HG03139 (cell line): ENCODE measurements around the gene DEFB131A.
"Not testable (repeated sequence)": the region's sequence is repeated elsewhere in the genome, so short reads cannot be mapped to it uniquely, and the experiment has no call there.

Experiments
- ATAC-seq: cut with Tn5 transposase; IDR thresholded peaks from one replicate; pipeline ENCODE4 v1.9.1; 2021; ENCODE audit not compliant: unreplicated experiment

The DEFB131A gene

DNA sequence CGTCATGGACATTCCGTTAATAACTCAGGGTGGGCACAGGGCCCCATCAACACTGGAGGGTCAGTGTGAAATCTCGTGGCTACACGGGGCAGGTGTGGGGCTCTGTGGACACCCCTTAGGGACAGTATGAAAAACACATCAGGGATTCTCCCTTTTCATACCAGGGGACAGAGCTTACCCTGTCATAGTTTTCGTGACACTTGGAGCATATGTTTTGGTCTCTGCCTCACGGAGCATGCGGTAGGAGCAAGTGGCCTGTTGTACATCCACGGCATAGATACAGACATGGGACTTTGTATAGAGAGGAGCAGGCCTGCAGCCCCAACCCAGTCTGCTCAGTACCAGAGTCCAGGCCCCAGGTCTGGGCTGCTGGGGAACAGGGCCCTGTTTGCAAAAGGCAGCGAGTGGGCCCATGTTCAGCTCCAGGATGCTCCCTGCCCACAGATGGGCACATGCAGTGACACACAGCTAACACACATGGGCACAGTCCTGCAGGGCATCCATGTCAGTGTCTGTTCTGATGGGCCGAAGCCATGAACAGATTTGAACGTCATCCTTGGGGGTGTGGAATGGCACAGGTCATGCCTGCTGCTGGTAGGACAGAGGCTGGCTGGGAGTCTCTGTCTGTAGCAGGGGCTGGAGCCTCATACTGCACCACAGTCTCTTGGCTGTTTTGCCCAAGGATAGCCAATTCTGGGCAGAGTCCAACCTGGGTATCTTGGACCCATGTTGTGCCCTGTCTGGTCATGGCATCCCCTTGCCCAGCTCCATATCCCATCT, 50.2 kb downstream of the DEFB131A start:
- ATAC-seq = not testable (repeated sequence)

DNA sequence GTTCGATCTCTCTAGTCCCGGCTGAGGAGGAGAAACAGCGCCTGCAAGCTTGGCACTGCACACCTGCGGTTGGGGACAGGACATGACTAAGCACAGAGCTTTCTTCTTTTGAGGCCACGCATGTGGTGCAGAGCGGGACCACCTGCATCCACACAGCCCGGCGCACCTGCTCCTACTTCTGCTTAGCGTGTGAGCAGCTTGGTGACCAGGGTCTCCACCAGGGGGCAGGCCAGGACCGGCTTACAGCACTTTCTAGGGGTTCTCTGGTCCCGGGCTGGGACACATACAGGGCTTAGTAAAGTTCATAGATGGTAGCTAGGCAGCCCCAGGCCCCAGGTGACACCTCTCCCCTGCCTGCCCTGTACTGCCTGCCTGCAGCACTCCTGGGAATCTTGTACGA, 51.2 kb downstream of the DEFB131A start:
- not testable (repeated sequence) for ATAC-seq

GRCh38 chr4:9497575-9498467, 53.6 kb downstream of the DEFB131A start:
- not testable (repeated sequence) for ATAC-seq

GRCh38 chr4:9498468-9499040, 54.3 kb downstream of the DEFB131A start:
- ATAC-seq = not testable (repeated sequence)

DNA sequence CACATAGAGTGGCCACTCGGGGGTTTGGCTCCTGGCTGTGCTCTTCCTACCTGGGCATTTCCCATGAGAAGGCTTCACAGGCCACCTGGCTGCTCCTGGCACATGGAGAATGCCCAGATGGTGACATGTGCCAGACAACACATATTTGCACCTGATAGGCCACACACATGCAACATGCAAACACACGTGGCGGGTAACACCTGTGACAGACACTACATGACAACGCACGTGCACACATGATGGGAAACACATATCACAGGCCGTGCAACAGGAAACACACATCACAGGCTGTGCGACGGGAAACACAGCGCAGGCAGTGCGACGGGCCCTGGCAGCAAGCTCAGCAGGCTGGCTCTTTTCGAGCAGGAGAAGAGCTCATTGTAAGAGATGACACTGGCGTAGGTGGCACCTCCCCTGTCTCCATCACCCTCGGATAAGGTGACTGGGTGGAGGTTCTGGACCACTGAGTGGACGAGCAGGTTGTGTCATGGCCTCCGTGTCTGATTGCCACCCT, 55.8 kb downstream of the DEFB131A start:
- ATAC-seq = not testable (repeated sequence)
